GM21515 (cell line): Measurements from ENCODE around the gene PRRX2.
"Not testable (repeated sequence)": the region's sequence is repeated elsewhere in the genome, so short reads cannot be mapped to it uniquely, and the experiment has no call there.

Experiments used
- ATAC-seq: cut with Tn5 transposase; IDR thresholded peaks from one replicate; pipeline ENCODE4 v1.9.1; 2021; ENCODE audit not compliant: unreplicated experiment

PRRX2 gene

GRCh38 chr9:129731477-129732085 is 66.1 kb downstream of the PRRX2 start:
- ATAC-seq: no peak

- ATAC-seq: no peak
Measured at GRCh38 chr9:129732100-129732499, 66.7 kb downstream of the PRRX2 start.

GRCh38 chr9:129732946-129733631 is 67.6 kb downstream of the PRRX2 start:
- ATAC-seq: no peak

- ATAC-seq: no peak
Measured at GRCh38 chr9:129733632-129733953, 68.1 kb downstream of the PRRX2 start.

- ATAC-seq: no peak
Measured at GRCh38 chr9:129735546-129735945, 70.1 kb downstream of the PRRX2 start.

- ATAC-seq: no peak
Measured at GRCh38 chr9:129736334-129736733, 70.9 kb downstream of the PRRX2 start.

- no peak for ATAC-seq
Measured at GRCh38 chr9:129737479-129738274, 72.2 kb downstream of the PRRX2 start.

GRCh38 chr9:129739432-129739831 is 74.0 kb downstream of the PRRX2 start:
- ATAC-seq: no peak

GRCh38 chr9:129740174-129740573 is 74.7 kb downstream of the PRRX2 start:
- no peak for ATAC-seq

- no peak for ATAC-seq
Measured at GRCh38 chr9:129740666-129741464, 75.4 kb downstream of the PRRX2 start.

- ATAC-seq: no peak
Measured at GRCh38 chr9:129745200-129745599, 79.8 kb downstream of the PRRX2 start.

GRCh38 chr9:129746092-129746777 is 80.8 kb downstream of the PRRX2 start:
- no peak for ATAC-seq

- ATAC-seq: no peak
Measured at GRCh38 chr9:129748249-129748648, 82.8 kb downstream of the PRRX2 start.

GRCh38 chr9:129749052-129749451 is 83.6 kb downstream of the PRRX2 start:
- not testable (repeated sequence) for ATAC-seq

- no peak for ATAC-seq
Measured at GRCh38 chr9:129749575-129749974, 84.1 kb downstream of the PRRX2 start.

- no peak for ATAC-seq
Measured at GRCh38 chr9:129750013-129750638, 84.7 kb downstream of the PRRX2 start.

GRCh38 chr9:129751841-129752801 is 86.7 kb downstream of the PRRX2 start:
- no peak for ATAC-seq

- ATAC-seq: no peak
Measured at GRCh38 chr9:129752900-129753729, 87.7 kb downstream of the PRRX2 start, which contains the start of gene PTGES. Gene PTGES (minus strand): TSS chr9:129753042. CDS start chr9:129753012, 30 bp downstream.
